GM21360 (cell line): ENCODE data around the gene C19orf25.

ENCODE experiments used
- ATAC-seq: cut with Tn5 transposase; IDR thresholded peaks from one replicate; pipeline ENCODE4 v1.9.1; 2021; ENCODE audit warnings: mild to moderate bottlenecking, moderate library complexity; ENCODE audit not compliant: unreplicated experiment

Gene C19orf25

GRCh38 chr19:1467490-1468273 lies 11.3 kb downstream of the C19orf25 start:
- ATAC-seq, result no peak

GRCh38 chr19:1467215-1467489 lies 11.9 kb downstream of the C19orf25 start:
- ATAC-seq, result no peak

GRCh38 chr19:1466461-1467214 lies 12.4 kb downstream of the C19orf25 start:
- no peak for ATAC-seq

GRCh38 chr19:1466018-1466460 lies 13.0 kb downstream of the C19orf25 start:
- no peak for ATAC-seq

- ATAC-seq, result no peak
Measured at GRCh38 chr19:1465191-1466016, 13.6 kb downstream of the C19orf25 start.

- no peak for ATAC-seq
Measured at GRCh38 chr19:1461862-1462261, 17.2 kb downstream of the C19orf25 start.

GRCh38 chr19:1460033-1460995 lies 18.7 kb downstream of the C19orf25 start:
- ATAC-seq, result no peak

- ATAC-seq, result no peak
Measured at GRCh38 chr19:1459479-1459878, 19.5 kb downstream of the C19orf25 start.

- ATAC-seq, result no peak
Measured at GRCh38 chr19:1457892-1458291, 21.1 kb downstream of the C19orf25 start.

- no peak for ATAC-seq
Measured at GRCh38 chr19:1457031-1457739, 21.8 kb downstream of the C19orf25 start.

GRCh38 chr19:1456121-1456900 lies 22.7 kb downstream of the C19orf25 start:
- ATAC-seq, result no peak

- no peak for ATAC-seq
Measured at GRCh38 chr19:1455336-1456120, 23.5 kb downstream of the C19orf25 start.

GRCh38 chr19:1455002-1455335 lies 24.0 kb downstream of the C19orf25 start:
- ATAC-seq, result no peak

GRCh38 chr19:1453525-1454364 lies 25.3 kb downstream of the C19orf25 start:
- no peak for ATAC-seq

- no peak for ATAC-seq
Measured at GRCh38 chr19:1452802-1453524, 26.1 kb downstream of the C19orf25 start.

GRCh38 chr19:1451916-1452801 lies 26.9 kb downstream of the C19orf25 start:
- ATAC-seq, result no peak
